H1 (cell line): ENCODE data around the gene EPHA8. TPM values are rescaled to one million over a fixed set of nuclear protein-coding genes. Genes with fewer than 3 reads are reported as not detected.

Experiments used
- BACH1 ChIP-seq: IDR thresholded peaks from 2 replicates; pipeline ENCODE4 v1.6.1; 2012; ENCODE audit warnings: low read length, improper control_type of control experiment
- CBX5 ChIP-seq: fragments of 300-800, 300-1000 bp; sonication (generic); IDR thresholded peaks from 2 replicates; pipeline ENCODE4 v1.7.1; 2016; ENCODE audit warnings: antibody characterized with exemption, low read length, low read depth
- CHD1 ChIP-seq: IDR thresholded peaks from 2 replicates; pipeline ENCODE4 v1.6.1; 2012; ENCODE audit warnings: low read depth, low read length, improper control_type of control experiment
- CHD7 ChIP-seq: fragments of 300-600 bp; sonication (generic); IDR thresholded peaks from 2 replicates; pipeline ENCODE4 v1.7.1; 2012; ENCODE audit warnings: low read length, moderate library complexity, mild to moderate bottlenecking, inconsistent platforms; ENCODE audit not compliant: insufficient replicate concordance
- EP300 ChIP-seq, 2 experiments: IDR thresholded peaks; 1 replicate in 1 of 2; 2 replicates in 1 of 2; pipeline ENCODE4 v1.6.1; 2011 to 2012; ENCODE audit warnings: low read depth in 2 of 2, low read length in 2 of 2, mild to moderate bottlenecking in 2 of 2, borderline replicate concordance in 1 of 2, inconsistent platforms in 1 of 2, moderate library complexity in 1 of 2
- MAX ChIP-seq: IDR thresholded peaks from 2 replicates; pipeline ENCODE4 v1.6.1; 2012; ENCODE audit warnings: inconsistent platforms
- TBP ChIP-seq: IDR thresholded peaks from 2 replicates; pipeline ENCODE4 v1.6.1; 2011; ENCODE audit warnings: low read depth, low read length, improper control_type of control experiment
- USF2 ChIP-seq: IDR thresholded peaks from 2 replicates; pipeline ENCODE4 v1.6.1; 2011; ENCODE audit warnings: low read length, improper control_type of control experiment
- YY1 ChIP-seq: IDR thresholded peaks from 2 replicates; pipeline ENCODE4 v1.6.1; 2011; ENCODE audit warnings: low read depth, mild to moderate bottlenecking, low read length
- polyA plus RNA-seq, 7 experiments: library from polyadenylated mRNA; depleted of rRNA in 3 of 7; stranded (reverse) in 5 of 7; unstranded in 2 of 7; fragments of >200 nt in 5 of 7; fragments of 200-250 nt in 2 of 7; gene quantifications; 1 replicate in 5 of 7; 2 replicates in 1 of 7; 4 replicates in 1 of 7; pipeline versions ENCODE4 v1.2.1 to v1.2.3, GENCODE V29; 2011 to 2013; ENCODE audit warnings: missing spikeins in 2 of 7, mixed read lengths in 2 of 7
- total RNA-seq: library from RNA; stranded (reverse); fragmentation: NEBNext Ultra II Directional; extraction: Animal tissue kit (Norgen Biotek cat#: 25700); gene quantifications from 2 replicates; pipeline ENCODE4 v1.2.1, GENCODE V29; 2021

Gene EPHA8
- total and polyA plus RNA-seq, 2 of the 8 experiments (the other 6 are each of a cell fraction or from before 2014, with no cell fraction given), result 4.0 to 8.4 TPM

GRCh38 chr1:22586356-22587130, 23.3 kb downstream of the EPHA8 start (continued):
- TF ChIP-seq CHD7 (no peak), YY1 (no peak), MAX (no peak), TBP (no peak), CHD1 (no peak), EP300 (IDR thresholded peaks at IDR 0.05; ENCODE audit: borderline replicate concordance in 1 of 2, low read depth in 2 of 2, low read length in 2 of 2) (no peak), USF2 (no peak), BACH1 (no peak), CBX5 (no peak)
